D721Med (cell line): ENCODE data around the gene FAM210A.

ENCODE experiments used
- DNase-seq: peaks from one replicate; pipeline ENCODE4 v3.0.0; 2011; ENCODE audit warnings: low spot score; ENCODE audit not compliant: insufficient read length
- FAIRE-seq: peaks from 2 replicates; lab custom pipeline; 2011; peaks lifted over from hg19 to GRCh38; lab: Jason Lieb, UNC
- TF ChIP-seq, protein P1 (sequence below): IDR thresholded peaks from 2 replicates; pipeline ENCODE4 v1.5.1; 2012; ENCODE audit warnings: mild to moderate bottlenecking, control low read depth; ENCODE audit not compliant: insufficient read depth; ENCODE audit errors: missing control alignments

FAM210A gene

GRCh38 chr18:13635046-13635445, 91.3 kb downstream of the FAM210A start:
- no peak for FAIRE-seq
- TF ChIP-seq, protein P1, sequence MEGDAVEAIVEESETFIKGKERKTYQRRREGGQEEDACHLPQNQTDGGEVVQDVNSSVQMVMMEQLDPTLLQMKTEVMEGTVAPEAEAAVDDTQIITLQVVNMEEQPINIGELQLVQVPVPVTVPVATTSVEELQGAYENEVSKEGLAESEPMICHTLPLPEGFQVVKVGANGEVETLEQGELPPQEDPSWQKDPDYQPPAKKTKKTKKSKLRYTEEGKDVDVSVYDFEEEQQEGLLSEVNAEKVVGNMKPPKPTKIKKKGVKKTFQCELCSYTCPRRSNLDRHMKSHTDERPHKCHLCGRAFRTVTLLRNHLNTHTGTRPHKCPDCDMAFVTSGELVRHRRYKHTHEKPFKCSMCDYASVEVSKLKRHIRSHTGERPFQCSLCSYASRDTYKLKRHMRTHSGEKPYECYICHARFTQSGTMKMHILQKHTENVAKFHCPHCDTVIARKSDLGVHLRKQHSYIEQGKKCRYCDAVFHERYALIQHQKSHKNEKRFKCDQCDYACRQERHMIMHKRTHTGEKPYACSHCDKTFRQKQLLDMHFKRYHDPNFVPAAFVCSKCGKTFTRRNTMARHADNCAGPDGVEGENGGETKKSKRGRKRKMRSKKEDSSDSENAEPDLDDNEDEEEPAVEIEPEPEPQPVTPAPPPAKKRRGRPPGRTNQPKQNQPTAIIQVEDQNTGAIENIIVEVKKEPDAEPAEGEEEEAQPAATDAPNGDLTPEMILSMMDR: no peak
- no peak for DNase-seq

DNA sequence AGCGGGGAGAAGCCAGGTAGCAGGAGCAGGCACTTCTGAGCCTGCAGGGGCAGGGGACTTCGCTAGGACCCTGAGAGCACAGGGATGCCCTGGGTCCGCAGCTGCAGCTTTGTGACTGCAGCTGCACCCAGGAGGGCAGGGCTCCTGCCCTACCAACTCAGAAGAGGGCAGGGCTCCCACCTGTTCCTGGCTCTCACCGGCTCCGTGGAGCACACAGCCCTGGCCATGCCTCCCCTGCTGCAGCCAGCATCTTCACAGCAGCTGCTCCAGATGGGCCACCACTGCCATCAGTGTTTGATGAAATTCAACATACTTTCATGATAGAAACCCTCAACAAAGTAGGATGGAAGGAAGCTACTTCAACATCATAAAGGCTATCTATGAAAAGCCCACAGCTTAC, 92.7 kb downstream of the FAM210A start:
- DNase-seq: no peak
- TF ChIP-seq, protein P1: no peak
- no peak for FAIRE-seq

GRCh38 chr18:13630716-13631268, 95.6 kb downstream of the FAM210A start:
- FAIRE-seq (no peak), DNase-seq (no peak)
- TF ChIP-seq, protein P1: no peak

DNA sequence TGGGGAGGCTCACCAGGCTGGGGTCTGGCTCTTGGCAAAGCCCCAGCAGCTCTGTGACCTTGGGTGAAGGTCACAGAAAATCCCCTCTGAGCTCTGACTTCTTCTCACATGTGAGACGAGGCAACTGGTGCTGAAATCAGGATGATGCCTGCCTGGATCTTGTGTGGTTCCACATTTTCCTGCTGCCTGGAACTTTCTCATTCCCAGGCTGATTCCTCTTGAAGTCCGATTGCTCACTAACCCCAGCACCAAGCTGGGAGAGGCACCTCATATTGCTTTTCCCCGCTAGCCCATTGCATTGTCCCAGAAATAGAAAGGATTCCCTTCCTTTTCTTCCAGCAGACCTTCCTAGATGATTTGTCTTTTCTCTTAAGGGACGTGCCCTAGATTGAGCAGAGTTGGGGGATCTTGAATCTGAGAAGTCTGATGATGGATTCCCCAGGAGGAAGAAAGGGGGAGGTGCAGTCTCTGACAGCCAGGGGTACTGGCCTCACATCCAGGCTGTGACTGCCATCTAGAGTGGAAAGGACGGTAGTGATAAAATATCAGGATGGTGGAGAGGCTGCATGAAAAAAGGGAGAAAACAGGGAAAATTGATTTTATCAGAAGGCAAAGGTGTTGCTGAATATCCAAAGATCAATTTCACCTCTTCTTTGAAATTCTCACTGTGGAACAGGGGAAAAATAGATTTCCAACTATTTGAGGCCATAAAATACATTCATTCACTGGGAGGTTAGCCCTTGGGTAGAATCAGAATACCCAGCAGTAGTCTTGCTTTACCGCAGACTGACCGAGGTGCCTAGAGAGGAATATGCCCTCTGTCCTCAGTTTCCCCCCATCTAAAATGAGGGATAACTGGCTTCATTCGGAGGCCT, 96.3 kb downstream of the FAM210A start:
- DNase-seq: peak; percentile 68
- TF ChIP-seq, protein P1: peak; percentile 66
- peak; percentile 88 for FAIRE-seq

DNA sequence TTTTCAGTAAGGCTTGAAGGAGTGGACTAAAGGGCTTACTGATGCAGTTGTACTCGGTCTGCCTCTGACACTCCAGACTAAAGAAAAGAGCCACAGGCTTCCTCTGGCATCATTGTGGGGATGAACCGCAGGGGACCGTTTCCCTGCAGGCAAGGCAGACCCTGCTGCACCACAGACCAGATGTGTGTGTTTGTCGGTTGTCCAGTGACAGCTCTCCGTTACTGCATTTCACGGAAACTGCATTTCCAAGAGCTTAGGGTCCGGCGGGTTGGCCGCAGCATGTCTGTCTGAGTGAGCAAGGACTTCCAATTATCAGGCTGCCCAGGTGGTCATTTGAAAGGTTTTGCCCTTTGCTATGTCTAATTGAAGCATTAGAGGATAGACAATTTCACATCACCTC, 98.1 kb downstream of the FAM210A start:
- FAIRE-seq (no peak), DNase-seq (no peak)
- TF ChIP-seq, protein P1: no peak

GRCh38 chr18:13627639-13628038, 98.7 kb downstream of the FAM210A start:
- TF ChIP-seq, protein P1: no peak
- DNase-seq: no peak
- FAIRE-seq: no peak

- DNase-seq: no peak
- TF ChIP-seq, protein P1: no peak
- no peak for FAIRE-seq
Measured at GRCh38 chr18:13626544-13626908, 99.8 kb downstream of the FAM210A start.
